OCI-LY1 (cell line): Measurements from ENCODE around the gene RAB12.
"Not testable (repeated sequence)": the region's sequence is repeated elsewhere in the genome, so short reads cannot be mapped to it uniquely, and the experiment has no call there.

ENCODE experiments used
- H2AFZ ChIP-seq: fragments of 200-600 bp; sonication (generic), shearing (Covaris generic); 2 replicates; pipeline ENCODE4 v1.6.0; 2014; ENCODE audit warnings: antibody characterized with exemption, mild to moderate bottlenecking, low read length
- H3F3A ChIP-seq: fragments of 200-600 bp; sonication (generic), shearing (Covaris generic); 2 replicates; pipeline ENCODE4 v1.6.0; 2014; ENCODE audit warnings: mild to moderate bottlenecking, antibody characterized with exemption, low read length, moderate library complexity; ENCODE audit not compliant: insufficient read depth
- H3K27ac ChIP-seq: fragments of 200-600 bp; sonication (generic); 2 replicates; pipeline ENCODE4 v1.5.1; 2014; ENCODE audit warnings: low read length, mixed run types, mild to moderate bottlenecking, low read depth; ENCODE audit not compliant: poor library complexity, severe bottlenecking
- H3K27me3 ChIP-seq: fragments of 200-600 bp; sonication (generic); 2 replicates; pipeline ENCODE4 v1.6.0; 2014; ENCODE audit warnings: antibody characterized with exemption, mild to moderate bottlenecking, low read length, moderate library complexity; ENCODE audit not compliant: insufficient read depth
- H3K36me3 ChIP-seq: fragments of 200-600 bp; sonication (generic); 2 replicates; pipeline ENCODE4 v1.6.1; 2014; ENCODE audit warnings: mild to moderate bottlenecking, antibody characterized with exemption, low read length, moderate library complexity, mixed read lengths; ENCODE audit not compliant: insufficient read depth
- H3K4me1 ChIP-seq: fragments of 200-600 bp; sonication (generic); 2 replicates; pipeline ENCODE4 v1.5.1; 2014; ENCODE audit warnings: mild to moderate bottlenecking, low read length, moderate library complexity; ENCODE audit not compliant: insufficient read depth, severe bottlenecking
- H3K4me2 ChIP-seq: fragments of 200-600 bp; sonication (generic), shearing (Covaris generic); 2 replicates; pipeline ENCODE4 v1.6.1; 2014; ENCODE audit warnings: low read length
- H3K4me3 ChIP-seq: fragments of 200-600 bp; sonication (generic); 2 replicates; pipeline ENCODE4 v1.5.1; 2014; ENCODE audit warnings: low read length, low read depth, mild to moderate bottlenecking, mixed read lengths; ENCODE audit not compliant: poor library complexity, severe bottlenecking
- H3K79me2 ChIP-seq: fragments of 200-600 bp; shearing (Covaris generic); 2 replicates; pipeline ENCODE4 v1.6.1; 2016; ENCODE audit warnings: mixed run types, low read length, mixed read lengths; ENCODE audit not compliant: insufficient read depth
- H3K9ac ChIP-seq: fragments of 200-600 bp; sonication (generic), shearing (Covaris generic); 2 replicates; pipeline ENCODE4 v1.6.1; 2014; ENCODE audit warnings: mild to moderate bottlenecking, low read length, mixed read lengths
- H3K9me2 ChIP-seq: fragments of 200-600 bp; sonication (generic), shearing (Covaris generic); 2 replicates; pipeline ENCODE4 v1.6.1; 2014; ENCODE audit warnings: low read depth, mild to moderate bottlenecking, low read length, mixed read lengths
- H3K9me3 ChIP-seq: fragments of 200-600 bp; shearing (Covaris generic); 2 replicates; pipeline ENCODE4 v1.6.1; 2014; ENCODE audit warnings: low read length, mixed read lengths
- H4K20me1 ChIP-seq: fragments of 200-600 bp; sonication (generic), shearing (Covaris generic); 2 replicates; pipeline ENCODE4 v1.6.0; 2016; ENCODE audit warnings: mild to moderate bottlenecking, low read length; ENCODE audit not compliant: insufficient read depth
- EZH2 ChIP-seq: fragments of 200-600 bp; sonication (generic), shearing (Covaris generic); IDR thresholded peaks from 2 replicates; pipeline ENCODE4 v1.8.0; 2017; ENCODE audit warnings: borderline replicate concordance, mixed run types, mild to moderate bottlenecking, antibody characterized with exemption, low read length, moderate library complexity, mixed read lengths
- TF ChIP-seq, protein P1 (sequence below): fragments of 200-600 bp; sonication (generic), shearing (Covaris generic); IDR thresholded peaks from 2 replicates; pipeline ENCODE4 v1.5.1; 2017; ENCODE audit warnings: mild to moderate bottlenecking, antibody characterized with exemption, low read length, moderate library complexity, mixed read lengths

Gene RAB12

DNA sequence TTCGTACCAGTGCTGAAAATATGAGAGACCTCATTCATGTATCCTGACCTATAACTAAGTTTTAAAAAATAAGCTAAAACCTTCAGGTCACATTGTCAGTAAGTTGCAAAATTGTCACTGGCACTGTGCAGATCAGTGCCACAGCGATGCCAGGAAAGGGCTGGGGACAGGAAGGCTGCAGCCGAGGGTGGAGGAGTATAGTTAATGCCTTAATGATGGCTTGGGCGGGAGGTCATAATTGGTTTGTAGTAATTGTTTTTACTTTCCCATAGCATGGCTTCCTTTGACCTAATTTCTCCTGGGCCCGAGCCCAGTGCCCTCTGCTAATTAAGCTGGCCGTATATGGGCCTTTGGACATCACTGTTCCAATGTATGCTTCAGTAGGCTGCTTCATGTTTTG lies 47.2 kb upstream of the RAB12 start:
- no peak overlapping the region for H2AFZ ChIP-seq
- H3K79me2 ChIP-seq = no peaks in the 10 kb centered on the region
- TF ChIP-seq, protein P1, sequence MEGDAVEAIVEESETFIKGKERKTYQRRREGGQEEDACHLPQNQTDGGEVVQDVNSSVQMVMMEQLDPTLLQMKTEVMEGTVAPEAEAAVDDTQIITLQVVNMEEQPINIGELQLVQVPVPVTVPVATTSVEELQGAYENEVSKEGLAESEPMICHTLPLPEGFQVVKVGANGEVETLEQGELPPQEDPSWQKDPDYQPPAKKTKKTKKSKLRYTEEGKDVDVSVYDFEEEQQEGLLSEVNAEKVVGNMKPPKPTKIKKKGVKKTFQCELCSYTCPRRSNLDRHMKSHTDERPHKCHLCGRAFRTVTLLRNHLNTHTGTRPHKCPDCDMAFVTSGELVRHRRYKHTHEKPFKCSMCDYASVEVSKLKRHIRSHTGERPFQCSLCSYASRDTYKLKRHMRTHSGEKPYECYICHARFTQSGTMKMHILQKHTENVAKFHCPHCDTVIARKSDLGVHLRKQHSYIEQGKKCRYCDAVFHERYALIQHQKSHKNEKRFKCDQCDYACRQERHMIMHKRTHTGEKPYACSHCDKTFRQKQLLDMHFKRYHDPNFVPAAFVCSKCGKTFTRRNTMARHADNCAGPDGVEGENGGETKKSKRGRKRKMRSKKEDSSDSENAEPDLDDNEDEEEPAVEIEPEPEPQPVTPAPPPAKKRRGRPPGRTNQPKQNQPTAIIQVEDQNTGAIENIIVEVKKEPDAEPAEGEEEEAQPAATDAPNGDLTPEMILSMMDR = no peak
- no peak for TF ChIP-seq EZH2
- H3F3A ChIP-seq = no peaks in the 10 kb centered on the region
- no peak overlapping the region for H3K4me2 ChIP-seq
- H3K27me3 ChIP-seq = peaks cover 3% of the 10 kb centered on the region; the same call in 1 of the 2 replicates
- H3K4me3 ChIP-seq = no peak overlapping the region
- no peaks in the 10 kb centered on the region for H3K9me3 ChIP-seq
- H4K20me1 ChIP-seq = no peaks in the 10 kb centered on the region
- no peaks in the 10 kb centered on the region for H3K4me1 ChIP-seq
- no peak overlapping the region for H3K9ac ChIP-seq
- H3K27ac ChIP-seq = no peak overlapping the region
- no peaks in the 10 kb centered on the region for H3K36me3 ChIP-seq
- H3K9me2 ChIP-seq = no peaks in the 10 kb centered on the region

DNA sequence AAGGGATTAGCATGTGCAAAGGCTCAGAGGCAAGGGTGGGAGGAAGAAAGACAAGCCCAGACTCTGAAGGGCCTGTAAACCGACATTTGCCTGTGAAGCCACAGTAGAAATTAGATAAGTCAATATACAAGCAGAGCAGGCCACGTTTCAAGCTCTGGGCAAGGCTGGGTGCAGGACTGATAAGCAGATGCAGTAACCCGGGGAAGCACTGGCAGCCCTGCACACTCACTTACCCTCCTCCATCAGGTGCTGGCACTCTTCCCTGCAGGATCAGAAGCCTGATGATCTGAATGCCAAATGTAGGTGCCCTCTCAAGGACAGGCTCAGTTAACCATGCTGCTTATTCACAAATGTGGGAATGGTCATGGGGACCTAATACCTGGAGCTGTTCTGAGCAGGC lies 46.3 kb upstream of the RAB12 start:
- Histone ChIP-seq H3K9me2 (no peaks in the 10 kb centered on the region), H3F3A (no peaks in the 10 kb centered on the region), H2AFZ (no peak overlapping the region), H3K36me3 (no peaks in the 10 kb centered on the region), H3K4me3 (no peak overlapping the region), H4K20me1 (no peaks in the 10 kb centered on the region), H3K4me2 (no peak overlapping the region), H3K27ac (no peak overlapping the region), H3K79me2 (no peaks in the 10 kb centered on the region), H3K9me3 (no peaks in the 10 kb centered on the region), H3K27me3 (no peaks in the 10 kb centered on the region; the same call in 1 of the 2 replicates), H3K4me1 (no peaks in the 10 kb centered on the region), H3K9ac (no peak overlapping the region)
- no peak for TF ChIP-seq EZH2
- TF ChIP-seq, protein P1 = no peak

DNA sequence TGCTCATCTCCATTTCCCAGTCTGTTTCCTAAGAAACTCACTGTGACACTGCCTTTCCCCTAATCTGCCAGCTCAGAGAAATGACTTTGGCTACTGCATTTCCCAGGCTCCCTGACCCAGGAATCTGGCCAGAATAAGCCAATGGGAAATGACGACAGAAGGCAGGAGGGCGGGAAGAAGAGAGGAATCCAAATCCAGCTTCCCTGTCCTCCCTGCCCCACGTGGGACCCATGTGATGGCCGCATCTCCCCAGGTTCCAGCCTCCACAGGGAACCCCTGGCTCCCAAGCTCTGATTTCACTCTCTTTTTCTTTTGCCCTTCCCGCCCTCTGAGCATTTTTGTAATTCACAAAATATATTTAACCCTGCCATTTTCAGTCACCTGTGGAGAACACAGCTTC lies 37.8 kb upstream of the RAB12 start:
- TF ChIP-seq, protein P1 = no peak
- no peak for TF ChIP-seq EZH2
- Histone ChIP-seq H3K27ac (no peak overlapping the region), H3K4me2 (no peak overlapping the region), H3K36me3 (no peaks in the 10 kb centered on the region), H3K9ac (no peak overlapping the region), H3K4me3 (no peak overlapping the region), H4K20me1 (no peaks in the 10 kb centered on the region), H3K4me1 (no peaks in the 10 kb centered on the region), H3K9me2 (no peaks in the 10 kb centered on the region), H3K79me2 (no peaks in the 10 kb centered on the region), H2AFZ (no peak overlapping the region), H3K27me3 (no peaks in the 10 kb centered on the region), H3K9me3 (no peaks in the 10 kb centered on the region), H3F3A (no peaks in the 10 kb centered on the region)

DNA sequence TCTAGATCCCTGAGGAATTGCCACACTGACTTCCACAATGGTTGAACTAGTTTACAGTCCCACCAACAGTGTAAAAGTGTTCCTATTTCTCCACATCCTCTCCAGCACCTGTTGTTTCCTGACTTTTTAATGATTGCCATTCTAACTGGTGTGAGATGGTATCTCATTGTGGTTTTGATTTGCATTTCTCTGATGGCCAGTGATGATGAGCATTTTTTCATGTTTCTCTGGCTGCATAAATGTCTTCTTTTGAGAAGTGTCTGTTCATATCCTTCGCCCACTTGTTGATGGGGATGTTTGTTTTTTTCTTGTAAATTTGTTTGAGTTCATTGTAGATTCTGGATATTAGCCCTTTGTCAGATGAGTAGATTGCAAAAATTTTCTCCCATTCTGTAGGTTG lies 35.5 kb upstream of the RAB12 start:
- H3K27ac ChIP-seq, H3K4me3 ChIP-seq, H3K79me2 ChIP-seq, H3K9ac ChIP-seq, H3K9me2 ChIP-seq, H3F3A ChIP-seq, H3K4me2 ChIP-seq, H3K9me3 ChIP-seq, H2AFZ ChIP-seq, H4K20me1 ChIP-seq, H3K36me3 ChIP-seq, H3K27me3 ChIP-seq, H3K4me1 ChIP-seq: not testable (repeated sequence)
